ENCODE measurements around the gene PRSS48. TPM values are rescaled to one million over a fixed set of nuclear protein-coding genes. Genes with fewer than 3 reads are reported as not detected.

The PRSS48 gene
- total RNA-seq, 1 donor from 2014 or later, result not detected

Small RNA genes lying within 50 kb of the gene (small RNA-seq; reads per million reads assigned to genes)
- gene AC104819.2 (ENCODE audit: low replicate concordance) (not detected), gene RNU6-1282P (ENCODE audit: low replicate concordance) (not detected)

Other genes with a start within 250 kb of the PRSS48 start
- 2,583 TPM for gene RPS3A, start 177.5 kb upstream of the PRSS48 start, total RNA-seq
- gene SH3D19, start 48.4 kb downstream of the PRSS48 start, total RNA-seq, result 9.8 TPM
- gene FHIP1A, start 132.0 kb downstream of the PRSS48 start, total RNA-seq, result 3.7 TPM